GM23338 (cell line): ENCODE results near the gene PDGFC. TPM values are rescaled to one million over a fixed set of nuclear protein-coding genes. Genes with fewer than 3 reads are reported as not detected.
A peak's percentile ranks its signal among the peaks of the same experiment; 100 is the strongest.

Source experiments
- ATAC-seq: fragments of 200-7000 bp; cut with Tn5 transposase; 3 replicates; pipeline ENCODE4 v1.9.1; 2020
- DNase-seq: peaks from one replicate; pipeline ENCODE4 v3.0.0-alpha.2; 2015; ENCODE audit warnings: low spot score
- H2AFZ ChIP-seq: fragments of 200-600 bp; sonication (generic); 2 replicates; pipeline ENCODE4 v1.8.0; 2016; ENCODE audit warnings: antibody characterized with exemption, mild to moderate bottlenecking, moderate library complexity
- H3F3A ChIP-seq: fragments of 200-600 bp; sonication (generic); replicated peaks from 2 replicates; pipeline ENCODE4 v1.8.0; 2017; ENCODE audit warnings: antibody characterized with exemption, mixed run types, low read depth
- H3K27ac ChIP-seq: fragments of 200-600 bp; sonication (generic); 2 replicates; pipeline ENCODE4 v1.6.1; 2016; ENCODE audit warnings: low read depth
- H3K27me3 ChIP-seq: fragments of 200-600 bp; sonication (generic); 2 replicates; pipeline ENCODE4 v1.8.0; 2016; ENCODE audit warnings: mild to moderate bottlenecking, mixed run types, moderate library complexity; ENCODE audit not compliant: insufficient read depth
- H3K36me3 ChIP-seq: fragments of 200-600 bp; sonication (generic); 2 replicates; pipeline ENCODE4 v1.8.0; 2016; ENCODE audit warnings: mild to moderate bottlenecking; ENCODE audit not compliant: insufficient read depth
- H3K4me1 ChIP-seq: fragments of 200-600 bp; sonication (generic); 2 replicates; pipeline ENCODE4 v1.8.0; 2016; ENCODE audit warnings: mild to moderate bottlenecking, moderate library complexity; ENCODE audit not compliant: insufficient read depth
- H3K4me2 ChIP-seq: fragments of 200-600 bp; sonication (generic); 2 replicates; pipeline ENCODE4 v1.7.1; 2017; ENCODE audit warnings: mixed run types
- H3K4me3 ChIP-seq: fragments of 200-600 bp; sonication (generic); 2 replicates; pipeline ENCODE4 v1.6.1; 2016; ENCODE audit warnings: mixed run types
- H3K79me2 ChIP-seq: fragments of 200-600 bp; sonication (generic); replicated peaks from 2 replicates; pipeline ENCODE4 v1.8.0; 2017; ENCODE audit warnings: mild to moderate bottlenecking; ENCODE audit not compliant: insufficient read depth
- H3K9me2 ChIP-seq: fragments of 200-600 bp; sonication (generic); 2 replicates; pipeline ENCODE4 v1.8.0; 2017; ENCODE audit not compliant: insufficient read depth
- H4K20me1 ChIP-seq: fragments of 200-600 bp; sonication (generic); replicated peaks from 2 replicates; pipeline ENCODE4 v1.8.0; 2017; ENCODE audit warnings: mild to moderate bottlenecking; ENCODE audit not compliant: insufficient read depth
- H3K27ac Mint-ChIP-seq: 2 replicates; pipeline ENCODE4 v1.8.0; 2020; ENCODE audit warnings: inconsistent platforms, mild to moderate bottlenecking, moderate library complexity, mixed read lengths
- H3K27me3 Mint-ChIP-seq: 3 replicates; pipeline ENCODE4 v1.8.0; 2022; ENCODE audit warnings: low read depth, mild to moderate bottlenecking, moderate library complexity, mixed read lengths, inconsistent platforms; ENCODE audit not compliant: insufficient read depth, poor library complexity
- H3K36me3 Mint-ChIP-seq: 3 replicates; pipeline ENCODE4 v1.8.0; 2021; ENCODE audit warnings: low read depth, mild to moderate bottlenecking, inconsistent platforms, moderate library complexity, mixed read lengths
- H3K4me1 Mint-ChIP-seq: 3 replicates; pipeline ENCODE4 v1.8.0; 2020; ENCODE audit warnings: mild to moderate bottlenecking, inconsistent platforms, mixed read lengths
- H3K4me3 Mint-ChIP-seq: 3 replicates; pipeline ENCODE4 v1.8.0; 2021; ENCODE audit warnings: moderate library complexity, mild to moderate bottlenecking, inconsistent platforms, mixed read lengths
- H3K9me3 Mint-ChIP-seq: 3 replicates; pipeline ENCODE4 v1.8.0; 2020; ENCODE audit warnings: moderate library complexity, mild to moderate bottlenecking, inconsistent platforms, mixed read lengths
- EZH2 ChIP-seq: fragments of 200-600 bp; sonication (generic); IDR thresholded peaks from one replicate; pipeline ENCODE4 v1.8.0; 2017; ENCODE audit warnings: antibody characterized with exemption, mild to moderate bottlenecking, low read depth; ENCODE audit not compliant: unreplicated experiment
- EZH2phosphoT487 ChIP-seq: fragments of 200-600 bp; sonication (generic); IDR thresholded peaks from one replicate; pipeline ENCODE4 v1.8.1; 2018; ENCODE audit warnings: antibody characterized with exemption; ENCODE audit not compliant: unreplicated experiment
- JUNB ChIP-seq: IDR thresholded peaks from one replicate; pipeline ENCODE4 v1.6.1; 2016; ENCODE audit warnings: antibody characterized with exemption; ENCODE audit not compliant: unreplicated experiment
- POLR2AphosphoS5 ChIP-seq: IDR thresholded peaks from 2 replicates; pipeline ENCODE4 v1.6.1; 2016; ENCODE audit warnings: antibody characterized with exemption, low read depth
- STAT1 ChIP-seq: IDR thresholded peaks from one replicate; pipeline ENCODE4 v1.6.1; 2016; ENCODE audit warnings: antibody characterized with exemption; ENCODE audit not compliant: unreplicated experiment
- ZNF114 ChIP-seq: fragments of 250-450 bp; sonication (Bioruptor Pico); IDR thresholded peaks from 2 replicates; pipeline ENCODE4 v1.5.0; 2020; ENCODE audit warnings: mild to moderate bottlenecking, moderate library complexity
- ZNF331 ChIP-seq: fragments of 250-450 bp; sonication (Bioruptor Pico); IDR thresholded peaks from 2 replicates; pipeline ENCODE4 v1.5.0; 2020; ENCODE audit warnings: low read depth, mild to moderate bottlenecking, moderate library complexity
- polyA plus RNA-seq: library from polyadenylated mRNA; unstranded; fragments of >200 nt; fragmentation: Nextera tagmentation; extraction: Ambion mirVana; gene quantifications from 2 replicates; pipeline ENCODE4 v1.2.1, GENCODE V29; 2016
- total RNA-seq: library from RNA; depleted of rRNA; stranded (reverse); fragments of >200 nt; shearing (Covaris generic); gene quantifications from 2 replicates; pipeline ENCODE4 v1.2.3, GENCODE V29; 2014
- TF ChIP-seq, protein P1 (sequence below): IDR thresholded peaks from 2 replicates; pipeline ENCODE4 v1.6.1; 2016; ENCODE audit warnings: antibody characterized with exemption
- TF ChIP-seq, protein P2 (sequence below), 2 experiments: fragments of 200-600 bp in 1 of 2; sonication (generic) in 1 of 2; conservative IDR thresholded peaks; 2 replicates each; pipeline versions ENCODE4 v1.5.1 to v1.6.1; 2016 to 2017; ENCODE audit warnings: antibody characterized with exemption in 2 of 2, low read depth in 2 of 2, mild to moderate bottlenecking in 2 of 2, moderate library complexity in 1 of 2
- TF ChIP-seq, protein P3 (sequence below): IDR thresholded peaks from one replicate; pipeline ENCODE4 v1.6.1; 2018; ENCODE audit warnings: antibody characterized with exemption; ENCODE audit not compliant: unreplicated experiment

PDGFC gene
- total and polyA plus RNA-seq, 2 experiments from 2014 or later, result 1.3 to 3.4 TPM

DNA sequence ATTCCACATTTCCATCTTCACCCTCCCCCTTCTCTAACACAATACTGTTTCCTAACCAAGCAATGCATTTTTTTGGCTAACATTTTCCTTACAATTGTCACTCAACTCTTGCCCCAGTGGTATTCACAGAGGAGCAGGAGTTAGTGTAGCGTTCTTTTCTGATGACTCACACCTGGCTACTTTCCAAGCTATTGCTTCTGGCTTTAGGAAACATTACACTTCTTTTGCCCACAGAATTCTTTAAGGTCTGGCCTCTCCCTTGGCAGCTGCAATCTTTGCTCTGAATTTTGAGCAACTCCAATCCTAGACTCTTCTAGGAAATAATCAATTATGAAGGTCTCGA lies 27.5 kb upstream of the PDGFC start:
- peak; percentile 24 for DNase-seq
- H3K4me3 Mint-ChIP-seq, result no peak overlapping the region
- H3K27me3 Mint-ChIP-seq, result peaks cover 2% of the 10 kb centered on the region
- Histone ChIP-seq H3K27me3 (no peaks in the 10 kb centered on the region), H3K4me2 (no peak overlapping the region), H3K79me2 (no peaks in the 10 kb centered on the region), H2AFZ (peak overlapping the region; percentile 30), H3K4me3 (no peak overlapping the region), H3K9me2 (no peaks in the 10 kb centered on the region), H3K36me3 (no peaks in the 10 kb centered on the region), H3F3A (no peaks in the 10 kb centered on the region), H3K27ac (no peak overlapping the region), H3K4me1 (no peaks in the 10 kb centered on the region), H4K20me1 (no peaks in the 10 kb centered on the region)
- peaks cover 12% of the 10 kb centered on the region for H3K36me3 Mint-ChIP-seq
- H3K27ac Mint-ChIP-seq, result no peak overlapping the region
- TF ChIP-seq, protein P1, sequence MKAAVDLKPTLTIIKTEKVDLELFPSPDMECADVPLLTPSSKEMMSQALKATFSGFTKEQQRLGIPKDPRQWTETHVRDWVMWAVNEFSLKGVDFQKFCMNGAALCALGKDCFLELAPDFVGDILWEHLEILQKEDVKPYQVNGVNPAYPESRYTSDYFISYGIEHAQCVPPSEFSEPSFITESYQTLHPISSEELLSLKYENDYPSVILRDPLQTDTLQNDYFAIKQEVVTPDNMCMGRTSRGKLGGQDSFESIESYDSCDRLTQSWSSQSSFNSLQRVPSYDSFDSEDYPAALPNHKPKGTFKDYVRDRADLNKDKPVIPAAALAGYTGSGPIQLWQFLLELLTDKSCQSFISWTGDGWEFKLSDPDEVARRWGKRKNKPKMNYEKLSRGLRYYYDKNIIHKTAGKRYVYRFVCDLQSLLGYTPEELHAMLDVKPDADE, result no peak
- TF ChIP-seq, protein P2, sequence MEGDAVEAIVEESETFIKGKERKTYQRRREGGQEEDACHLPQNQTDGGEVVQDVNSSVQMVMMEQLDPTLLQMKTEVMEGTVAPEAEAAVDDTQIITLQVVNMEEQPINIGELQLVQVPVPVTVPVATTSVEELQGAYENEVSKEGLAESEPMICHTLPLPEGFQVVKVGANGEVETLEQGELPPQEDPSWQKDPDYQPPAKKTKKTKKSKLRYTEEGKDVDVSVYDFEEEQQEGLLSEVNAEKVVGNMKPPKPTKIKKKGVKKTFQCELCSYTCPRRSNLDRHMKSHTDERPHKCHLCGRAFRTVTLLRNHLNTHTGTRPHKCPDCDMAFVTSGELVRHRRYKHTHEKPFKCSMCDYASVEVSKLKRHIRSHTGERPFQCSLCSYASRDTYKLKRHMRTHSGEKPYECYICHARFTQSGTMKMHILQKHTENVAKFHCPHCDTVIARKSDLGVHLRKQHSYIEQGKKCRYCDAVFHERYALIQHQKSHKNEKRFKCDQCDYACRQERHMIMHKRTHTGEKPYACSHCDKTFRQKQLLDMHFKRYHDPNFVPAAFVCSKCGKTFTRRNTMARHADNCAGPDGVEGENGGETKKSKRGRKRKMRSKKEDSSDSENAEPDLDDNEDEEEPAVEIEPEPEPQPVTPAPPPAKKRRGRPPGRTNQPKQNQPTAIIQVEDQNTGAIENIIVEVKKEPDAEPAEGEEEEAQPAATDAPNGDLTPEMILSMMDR (conservative IDR thresholded peaks at IDR 0.05; ENCODE audit: low read depth in 2 of 2), result no peak
- TF ChIP-seq STAT1 (no peak), JUNB (no peak), EZH2phosphoT487 (no peak), ZNF331 (CRISPR knock-in tag) (no peak), POLR2AphosphoS5 (no peak), EZH2 (no peak), ZNF114 (CRISPR knock-in tag) (no peak)
- TF ChIP-seq, protein P3, sequence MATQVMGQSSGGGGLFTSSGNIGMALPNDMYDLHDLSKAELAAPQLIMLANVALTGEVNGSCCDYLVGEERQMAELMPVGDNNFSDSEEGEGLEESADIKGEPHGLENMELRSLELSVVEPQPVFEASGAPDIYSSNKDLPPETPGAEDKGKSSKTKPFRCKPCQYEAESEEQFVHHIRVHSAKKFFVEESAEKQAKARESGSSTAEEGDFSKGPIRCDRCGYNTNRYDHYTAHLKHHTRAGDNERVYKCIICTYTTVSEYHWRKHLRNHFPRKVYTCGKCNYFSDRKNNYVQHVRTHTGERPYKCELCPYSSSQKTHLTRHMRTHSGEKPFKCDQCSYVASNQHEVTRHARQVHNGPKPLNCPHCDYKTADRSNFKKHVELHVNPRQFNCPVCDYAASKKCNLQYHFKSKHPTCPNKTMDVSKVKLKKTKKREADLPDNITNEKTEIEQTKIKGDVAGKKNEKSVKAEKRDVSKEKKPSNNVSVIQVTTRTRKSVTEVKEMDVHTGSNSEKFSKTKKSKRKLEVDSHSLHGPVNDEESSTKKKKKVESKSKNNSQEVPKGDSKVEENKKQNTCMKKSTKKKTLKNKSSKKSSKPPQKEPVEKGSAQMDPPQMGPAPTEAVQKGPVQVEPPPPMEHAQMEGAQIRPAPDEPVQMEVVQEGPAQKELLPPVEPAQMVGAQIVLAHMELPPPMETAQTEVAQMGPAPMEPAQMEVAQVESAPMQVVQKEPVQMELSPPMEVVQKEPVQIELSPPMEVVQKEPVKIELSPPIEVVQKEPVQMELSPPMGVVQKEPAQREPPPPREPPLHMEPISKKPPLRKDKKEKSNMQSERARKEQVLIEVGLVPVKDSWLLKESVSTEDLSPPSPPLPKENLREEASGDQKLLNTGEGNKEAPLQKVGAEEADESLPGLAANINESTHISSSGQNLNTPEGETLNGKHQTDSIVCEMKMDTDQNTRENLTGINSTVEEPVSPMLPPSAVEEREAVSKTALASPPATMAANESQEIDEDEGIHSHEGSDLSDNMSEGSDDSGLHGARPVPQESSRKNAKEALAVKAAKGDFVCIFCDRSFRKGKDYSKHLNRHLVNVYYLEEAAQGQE, result no peak
- H3K4me1 Mint-ChIP-seq, result peaks cover 4% of the 10 kb centered on the region; the same call in 2 of the 3 replicates
- ATAC-seq, result peak; percentile 35; the same call in 1 of the 3 replicates
- H3K9me3 Mint-ChIP-seq, result peaks cover 23% of the 10 kb centered on the region
